Vagina (tissue), 2 donors: ENCODE measurements around the gene NDUFA7.
"Not testable (repeated sequence)": the region's sequence is repeated elsewhere in the genome, so short reads cannot be mapped to it uniquely, and the experiment has no call there.

ENCODE experiments used
- POLR2AphosphoS5 ChIP-seq, 2 donors: sonication (generic); formaldehyde crosslinking; IDR thresholded peaks; one replicate each; pipeline ENCODE4 v1.9.0; 2017; ENCODE audit warnings: antibody characterized with exemption in 2 of 2, mild to moderate bottlenecking in 2 of 2, low read depth in 1 of 2; ENCODE audit not compliant: insufficient read depth in 1 of 2
- TF ChIP-seq, protein P1 (sequence below), 3 experiments: fragments of 450-650 bp in 2 of 3; fragments of 200-600 bp in 1 of 3; sonication (generic) in 1 of 3; IDR thresholded peaks; one replicate each; pipeline ENCODE4 v1.5.1; 2017 to 2019; ENCODE audit warnings: antibody characterized with exemption in 3 of 3, mild to moderate bottlenecking in 2 of 3, moderate library complexity in 2 of 3

DNA sequence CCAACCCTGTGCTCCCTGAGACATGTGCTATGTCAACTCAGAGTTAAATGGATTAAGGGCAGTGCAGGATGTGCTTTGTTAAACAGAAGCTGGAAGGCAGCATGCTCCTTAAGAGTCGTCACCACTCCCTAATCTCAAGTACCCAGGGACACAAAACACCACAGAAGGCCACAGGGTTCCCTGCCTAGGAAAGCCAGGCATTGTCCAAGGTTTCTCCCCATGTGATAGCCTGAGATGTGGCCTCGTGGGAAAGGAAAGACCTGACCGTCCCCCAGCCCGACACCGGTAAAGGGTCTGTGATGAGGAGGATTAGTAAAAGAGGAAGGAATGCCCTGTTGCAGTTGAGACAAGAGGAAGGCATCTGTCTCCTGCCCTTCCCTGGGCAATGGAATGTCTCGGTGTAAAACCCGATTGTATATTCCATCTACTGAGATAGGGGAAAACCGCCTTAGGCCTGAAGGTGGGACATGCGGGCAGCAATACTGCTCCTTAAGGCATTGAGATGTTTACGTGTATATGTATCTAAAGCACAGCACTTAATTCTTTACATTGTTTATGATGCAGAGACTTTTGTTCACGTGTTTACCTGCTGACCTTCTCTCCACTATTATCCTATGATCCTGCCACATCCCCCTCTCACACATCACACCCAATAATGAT, 6.1 kb downstream of the NDUFA7 start:
- TF ChIP-seq, protein P1, sequence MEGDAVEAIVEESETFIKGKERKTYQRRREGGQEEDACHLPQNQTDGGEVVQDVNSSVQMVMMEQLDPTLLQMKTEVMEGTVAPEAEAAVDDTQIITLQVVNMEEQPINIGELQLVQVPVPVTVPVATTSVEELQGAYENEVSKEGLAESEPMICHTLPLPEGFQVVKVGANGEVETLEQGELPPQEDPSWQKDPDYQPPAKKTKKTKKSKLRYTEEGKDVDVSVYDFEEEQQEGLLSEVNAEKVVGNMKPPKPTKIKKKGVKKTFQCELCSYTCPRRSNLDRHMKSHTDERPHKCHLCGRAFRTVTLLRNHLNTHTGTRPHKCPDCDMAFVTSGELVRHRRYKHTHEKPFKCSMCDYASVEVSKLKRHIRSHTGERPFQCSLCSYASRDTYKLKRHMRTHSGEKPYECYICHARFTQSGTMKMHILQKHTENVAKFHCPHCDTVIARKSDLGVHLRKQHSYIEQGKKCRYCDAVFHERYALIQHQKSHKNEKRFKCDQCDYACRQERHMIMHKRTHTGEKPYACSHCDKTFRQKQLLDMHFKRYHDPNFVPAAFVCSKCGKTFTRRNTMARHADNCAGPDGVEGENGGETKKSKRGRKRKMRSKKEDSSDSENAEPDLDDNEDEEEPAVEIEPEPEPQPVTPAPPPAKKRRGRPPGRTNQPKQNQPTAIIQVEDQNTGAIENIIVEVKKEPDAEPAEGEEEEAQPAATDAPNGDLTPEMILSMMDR (IDR thresholded peaks at IDR 0.05): not testable (repeated sequence)
- TF ChIP-seq POLR2AphosphoS5 (IDR thresholded peaks at IDR 0.05; ENCODE audit: insufficient read depth in 1 of 2, low read depth in 1 of 2): not testable (repeated sequence)
